Measurements from ENCODE around the gene PRDM10. TPM values are rescaled to one million over a fixed set of nuclear protein-coding genes. Genes with fewer than 3 reads are reported as not detected.
"Not testable (repeated sequence)": the region's sequence is repeated elsewhere in the genome, so short reads cannot be mapped to it uniquely, and the experiment has no call there.

Gene PRDM10
- total RNA-seq, 4 donors from 2014 or later = 11.3 to 22.4 (median 15.5) TPM

DNA sequence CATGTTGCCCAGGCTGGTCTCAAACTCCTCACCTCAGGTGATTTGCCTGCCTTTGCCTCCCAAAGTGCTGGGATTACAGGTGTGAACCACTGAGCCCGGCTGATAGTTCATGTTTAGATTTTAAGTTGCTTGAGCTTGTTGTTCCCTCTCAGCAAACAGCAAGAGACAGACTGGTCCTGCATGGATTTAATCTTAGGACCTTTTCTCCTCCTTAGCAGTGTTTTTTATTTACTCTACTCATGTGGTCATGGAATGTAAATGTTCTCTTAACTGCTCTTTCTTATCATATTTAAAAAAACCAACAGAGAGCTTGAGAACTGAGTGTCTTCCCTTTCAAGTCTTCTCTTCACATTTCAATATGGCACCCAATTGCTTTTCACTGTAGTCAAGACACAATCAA lies 22.7 kb upstream of the PRDM10 start:
- intact Hi-C loops (cut with DNase I; ENCODE audit: low total_unique reads) = no loop called here
- no peaks in the 10 kb centered on the region for H3K27me3 ChIP-seq
- TF ChIP-seq POLR2AphosphoS5 (IDR thresholded peaks at IDR 0.05) (no peak), EP300 (IDR thresholded peaks at IDR 0.05; ENCODE audit: low read depth) (no peak), POLR2A (IDR thresholded peaks at IDR 0.05) (no peak)
- TF ChIP-seq, protein P1, sequence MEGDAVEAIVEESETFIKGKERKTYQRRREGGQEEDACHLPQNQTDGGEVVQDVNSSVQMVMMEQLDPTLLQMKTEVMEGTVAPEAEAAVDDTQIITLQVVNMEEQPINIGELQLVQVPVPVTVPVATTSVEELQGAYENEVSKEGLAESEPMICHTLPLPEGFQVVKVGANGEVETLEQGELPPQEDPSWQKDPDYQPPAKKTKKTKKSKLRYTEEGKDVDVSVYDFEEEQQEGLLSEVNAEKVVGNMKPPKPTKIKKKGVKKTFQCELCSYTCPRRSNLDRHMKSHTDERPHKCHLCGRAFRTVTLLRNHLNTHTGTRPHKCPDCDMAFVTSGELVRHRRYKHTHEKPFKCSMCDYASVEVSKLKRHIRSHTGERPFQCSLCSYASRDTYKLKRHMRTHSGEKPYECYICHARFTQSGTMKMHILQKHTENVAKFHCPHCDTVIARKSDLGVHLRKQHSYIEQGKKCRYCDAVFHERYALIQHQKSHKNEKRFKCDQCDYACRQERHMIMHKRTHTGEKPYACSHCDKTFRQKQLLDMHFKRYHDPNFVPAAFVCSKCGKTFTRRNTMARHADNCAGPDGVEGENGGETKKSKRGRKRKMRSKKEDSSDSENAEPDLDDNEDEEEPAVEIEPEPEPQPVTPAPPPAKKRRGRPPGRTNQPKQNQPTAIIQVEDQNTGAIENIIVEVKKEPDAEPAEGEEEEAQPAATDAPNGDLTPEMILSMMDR (IDR thresholded peaks at IDR 0.05) = no peak
- in situ Hi-C loops (cut with MboI; ENCODE audit: low pct_ligation_motif_present in 1 of 4, low pct_unique_long_range_greater_than_20kb in 1 of 4, low sequenced_read_pairs in 3 of 4) = no loop called here
- no peaks in the 10 kb centered on the region for H3K4me1 ChIP-seq
- 92% methylated on average over 1 of the region's 1 CpG; no CpG with 5 or more reads in 1 of the 2 donors for WGBS, 2 donors (ENCODE audit: low coverage in 1 of 2)
- no peaks in the 10 kb centered on the region for H3K36me3 ChIP-seq
- no peak overlapping the region for H3K27ac ChIP-seq
- DNase-seq = no peak
- no peaks in the 10 kb centered on the region for H3K9me3 ChIP-seq
- no peak overlapping the region for H3K4me3 ChIP-seq

DNA sequence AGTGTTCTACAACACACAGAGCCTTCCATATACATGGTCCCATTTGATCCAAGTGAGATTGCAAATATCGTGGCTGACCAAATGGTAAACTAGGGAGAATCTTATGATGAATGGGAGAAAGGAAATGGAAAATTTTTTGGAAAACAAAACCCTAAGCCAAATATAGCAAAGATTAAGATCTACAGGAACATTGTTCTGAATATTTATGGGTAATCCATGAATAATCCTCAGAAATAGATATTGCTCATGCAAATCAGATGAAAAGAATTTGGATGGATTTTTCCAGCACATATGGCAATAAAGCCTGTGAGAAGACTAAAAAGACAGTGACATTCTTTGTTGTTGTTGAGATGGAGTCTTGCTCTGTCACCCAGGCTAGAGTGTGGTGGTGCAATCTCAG lies 21.7 kb upstream of the PRDM10 start:
- Histone ChIP-seq H3K4me1 (no peaks in the 10 kb centered on the region), H3K4me3 (no peak overlapping the region), H3K9me3 (no peaks in the 10 kb centered on the region), H3K36me3 (no peaks in the 10 kb centered on the region), H3K27me3 (no peaks in the 10 kb centered on the region), H3K27ac (no peak overlapping the region)
- in situ Hi-C loops (cut with MboI; ENCODE audit: low pct_ligation_motif_present in 1 of 4, low pct_unique_long_range_greater_than_20kb in 1 of 4, low sequenced_read_pairs in 3 of 4) = no loop called here
- no peak for DNase-seq
- no peak for TF ChIP-seq EP300 (IDR thresholded peaks at IDR 0.05; ENCODE audit: low read depth)
- TF ChIP-seq, protein P1 (IDR thresholded peaks at IDR 0.05) = no peak
- no peak for TF ChIP-seq POLR2AphosphoS5 (IDR thresholded peaks at IDR 0.05)
- TF ChIP-seq POLR2A (IDR thresholded peaks at IDR 0.05) = no peak
- WGBS, 2 donors (ENCODE audit: low coverage in 1 of 2) = 64 to 82% methylated on average over 1 of the region's 1 CpG
- intact Hi-C loops (cut with DNase I; ENCODE audit: low total_unique reads) = no loop called here

DNA sequence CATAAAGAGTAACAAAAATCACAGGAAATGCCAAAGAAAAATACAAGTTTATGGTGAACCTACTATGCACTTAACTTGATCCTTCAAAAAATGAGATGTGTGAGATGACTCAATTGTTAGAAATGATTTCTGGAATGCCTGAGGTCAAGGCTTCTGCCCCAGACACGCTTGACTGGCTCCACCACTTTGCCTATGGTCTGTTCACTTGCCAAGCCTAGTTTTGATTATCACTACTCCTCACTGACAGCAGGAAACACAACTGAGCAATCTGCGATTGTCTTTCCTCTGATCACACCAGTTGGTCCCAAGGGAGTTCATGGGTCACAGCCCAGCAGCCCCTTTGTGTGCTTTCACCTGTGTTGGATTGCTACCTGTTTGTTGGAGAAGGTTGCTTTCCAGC lies 20.6 kb upstream of the PRDM10 start:
- no peaks in the 10 kb centered on the region for H3K27me3 ChIP-seq
- TF ChIP-seq, protein P1 (IDR thresholded peaks at IDR 0.05) = no peak
- TF ChIP-seq POLR2A (IDR thresholded peaks at IDR 0.05) (no peak), EP300 (IDR thresholded peaks at IDR 0.05; ENCODE audit: low read depth) (no peak), POLR2AphosphoS5 (IDR thresholded peaks at IDR 0.05) (no peak)
- H3K4me1 ChIP-seq = no peaks in the 10 kb centered on the region
- no peak for DNase-seq
- in situ Hi-C loops (cut with MboI; ENCODE audit: low pct_ligation_motif_present in 1 of 4, low pct_unique_long_range_greater_than_20kb in 1 of 4, low sequenced_read_pairs in 3 of 4) (no loop called here), intact Hi-C loops (cut with DNase I; ENCODE audit: low total_unique reads) (no loop called here)
- no peak overlapping the region for H3K4me3 ChIP-seq
- 57% methylated on average over 2 of the region's 2 CpGs; no CpG with 5 or more reads in 1 of the 2 donors for WGBS, 2 donors (ENCODE audit: low coverage in 1 of 2)
- H3K27ac ChIP-seq = no peak overlapping the region
- H3K36me3 ChIP-seq = no peaks in the 10 kb centered on the region
- no peaks in the 10 kb centered on the region for H3K9me3 ChIP-seq

DNA sequence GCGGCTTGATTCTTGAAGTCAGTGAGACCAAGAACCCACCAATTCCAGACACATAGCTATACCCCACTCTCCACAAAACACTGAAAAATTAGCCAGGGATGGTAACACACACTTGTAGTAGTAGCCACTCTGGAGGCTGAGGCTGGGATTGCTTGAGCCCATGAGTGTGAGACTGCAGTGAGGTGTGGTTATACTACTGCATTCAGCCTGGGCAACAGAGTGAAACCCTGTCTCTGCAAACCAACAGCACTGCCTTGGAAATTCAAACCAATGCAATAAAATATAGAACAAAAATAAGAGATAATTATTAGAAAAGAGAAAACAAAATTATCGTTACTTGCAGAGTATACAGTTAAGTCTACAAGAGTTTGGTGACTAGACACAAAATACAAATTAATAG lies 20.2 kb upstream of the PRDM10 start:
- Histone ChIP-seq H3K36me3 (no peaks in the 10 kb centered on the region), H3K27ac (no peak overlapping the region), H3K4me3 (no peak overlapping the region), H3K9me3 (no peaks in the 10 kb centered on the region), H3K4me1 (no peaks in the 10 kb centered on the region), H3K27me3 (no peaks in the 10 kb centered on the region)
- DNase-seq = no peak
- in situ Hi-C loops (cut with MboI; ENCODE audit: low pct_ligation_motif_present in 1 of 4, low pct_unique_long_range_greater_than_20kb in 1 of 4, low sequenced_read_pairs in 3 of 4) (no loop called here), intact Hi-C loops (cut with DNase I; ENCODE audit: low total_unique reads) (no loop called here)
- TF ChIP-seq POLR2A (IDR thresholded peaks at IDR 0.05) = no peak
- TF ChIP-seq EP300 (IDR thresholded peaks at IDR 0.05; ENCODE audit: low read depth) = no peak
- TF ChIP-seq, protein P1 (IDR thresholded peaks at IDR 0.05) = no peak
- no peak for TF ChIP-seq POLR2AphosphoS5 (IDR thresholded peaks at IDR 0.05)
- WGBS, 2 donors (ENCODE audit: low coverage in 1 of 2) = 85% methylated on average over 1 to 2 of the region's 2 CpGs

DNA sequence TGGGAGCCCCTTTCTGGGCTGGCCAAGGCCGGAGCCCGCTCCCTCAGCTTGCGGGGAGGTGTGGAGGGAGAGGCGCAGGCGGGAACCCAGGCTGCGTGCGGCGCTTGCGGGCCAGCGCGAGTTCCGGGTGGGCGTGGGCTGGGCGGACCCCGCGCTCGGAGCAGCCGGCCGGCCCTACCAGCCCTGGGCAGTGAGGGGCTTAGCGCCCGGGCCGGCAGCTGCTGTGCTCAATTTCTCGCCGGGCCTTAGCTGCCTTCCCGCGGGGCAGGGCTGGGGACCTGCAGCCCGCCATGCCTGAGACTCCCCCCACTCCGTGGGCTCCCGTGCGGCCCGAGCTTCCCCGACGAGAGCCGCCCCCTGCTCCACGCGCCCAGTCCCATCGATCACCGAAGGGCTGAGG lies 19.0 kb upstream of the PRDM10 start:
- in situ Hi-C loops (cut with MboI; ENCODE audit: low pct_ligation_motif_present in 1 of 4, low pct_unique_long_range_greater_than_20kb in 1 of 4, low sequenced_read_pairs in 3 of 4); H3K9me3 ChIP-seq; H3K4me1 ChIP-seq; H3K4me3 ChIP-seq; H3K27ac ChIP-seq; H3K36me3 ChIP-seq; H3K27me3 ChIP-seq; DNase-seq; intact Hi-C loops (cut with DNase I; ENCODE audit: low total_unique reads): not testable (repeated sequence)
- WGBS, 2 donors (ENCODE audit: low coverage in 1 of 2) = 96% methylated on average over 13 of the region's 38 CpGs; no CpG with 5 or more reads in 1 of the 2 donors
